GM10266 (cell line): Measurements from ENCODE around the gene USF3.

Experiments
- DNase-seq: peaks from one replicate; pipeline ENCODE4 v3.0.0; 2012; ENCODE audit errors: extremely low spot score
- CTCF ChIP-seq: IDR thresholded peaks from 2 replicates; pipeline ENCODE4 v1.5.1; 2012; ENCODE audit warnings: mild to moderate bottlenecking, low read depth; ENCODE audit not compliant: control insufficient read depth, insufficient read depth; ENCODE audit errors: missing control alignments

The USF3 gene

GRCh38 chr3:113600418-113601182 is 95.8 kb downstream of the USF3 start:
- no peak for TF ChIP-seq CTCF
- no peak for DNase-seq
